Peyer's patch (tissue), 4 donors: Measurements from ENCODE around the gene MAGI2.

Experiments
- CTCF ChIP-seq, 6 experiments: fragments of 450-650 bp in 4 of 6; fragments of 200-600 bp in 2 of 6; sonication (generic) in 1 of 6; IDR thresholded peaks; one replicate each; pipeline ENCODE4 v1.5.1; 2017 to 2019; ENCODE audit warnings: antibody characterized with exemption in 6 of 6, mild to moderate bottlenecking in 3 of 6, moderate library complexity in 1 of 6
- POLR2A ChIP-seq, 2 donors: fragments of 450-650 bp; IDR thresholded peaks; one replicate each; pipeline ENCODE4 v1.5.1; 2017; ENCODE audit warnings: antibody characterized with exemption in 2 of 2, mild to moderate bottlenecking in 2 of 2, moderate library complexity in 2 of 2

GRCh38 chr7:78675511-78675910 lies 778.0 kb downstream of the MAGI2 start:
- TF ChIP-seq CTCF (IDR thresholded peaks at IDR 0.05) (no peak), POLR2A (IDR thresholded peaks at IDR 0.05) (no peak)
